GM12872 (cell line): ENCODE results near the gene DNAH9.

Source experiments
- TF ChIP-seq, protein P1 (sequence below): IDR thresholded peaks from 3 replicates; pipeline ENCODE4 v1.5.1; 2011; ENCODE audit warnings: low read depth, mild to moderate bottlenecking, low read length, moderate library complexity; ENCODE audit not compliant: insufficient read depth

Gene DNAH9

DNA sequence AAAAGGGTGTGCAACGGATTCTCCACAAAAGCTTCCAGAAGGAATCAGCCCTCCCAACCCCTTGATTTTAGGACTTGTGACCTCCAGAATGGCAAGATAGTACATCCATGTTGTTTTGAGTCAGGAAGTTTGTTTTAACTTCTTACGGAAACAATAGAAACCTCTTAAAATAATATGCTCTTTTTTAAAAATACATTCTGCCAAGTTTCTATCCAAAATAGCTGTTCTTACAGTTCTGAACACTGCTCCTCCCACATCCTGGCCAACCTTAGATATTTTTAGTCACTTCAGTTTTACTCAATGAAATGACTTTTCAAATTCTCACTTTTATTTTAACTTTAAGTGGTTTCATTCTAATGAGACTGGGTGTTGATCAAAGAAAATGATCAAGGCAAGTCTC, 242.6 kb downstream of the DNAH9 start:
- TF ChIP-seq, protein P1, sequence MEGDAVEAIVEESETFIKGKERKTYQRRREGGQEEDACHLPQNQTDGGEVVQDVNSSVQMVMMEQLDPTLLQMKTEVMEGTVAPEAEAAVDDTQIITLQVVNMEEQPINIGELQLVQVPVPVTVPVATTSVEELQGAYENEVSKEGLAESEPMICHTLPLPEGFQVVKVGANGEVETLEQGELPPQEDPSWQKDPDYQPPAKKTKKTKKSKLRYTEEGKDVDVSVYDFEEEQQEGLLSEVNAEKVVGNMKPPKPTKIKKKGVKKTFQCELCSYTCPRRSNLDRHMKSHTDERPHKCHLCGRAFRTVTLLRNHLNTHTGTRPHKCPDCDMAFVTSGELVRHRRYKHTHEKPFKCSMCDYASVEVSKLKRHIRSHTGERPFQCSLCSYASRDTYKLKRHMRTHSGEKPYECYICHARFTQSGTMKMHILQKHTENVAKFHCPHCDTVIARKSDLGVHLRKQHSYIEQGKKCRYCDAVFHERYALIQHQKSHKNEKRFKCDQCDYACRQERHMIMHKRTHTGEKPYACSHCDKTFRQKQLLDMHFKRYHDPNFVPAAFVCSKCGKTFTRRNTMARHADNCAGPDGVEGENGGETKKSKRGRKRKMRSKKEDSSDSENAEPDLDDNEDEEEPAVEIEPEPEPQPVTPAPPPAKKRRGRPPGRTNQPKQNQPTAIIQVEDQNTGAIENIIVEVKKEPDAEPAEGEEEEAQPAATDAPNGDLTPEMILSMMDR: no peak

DNA sequence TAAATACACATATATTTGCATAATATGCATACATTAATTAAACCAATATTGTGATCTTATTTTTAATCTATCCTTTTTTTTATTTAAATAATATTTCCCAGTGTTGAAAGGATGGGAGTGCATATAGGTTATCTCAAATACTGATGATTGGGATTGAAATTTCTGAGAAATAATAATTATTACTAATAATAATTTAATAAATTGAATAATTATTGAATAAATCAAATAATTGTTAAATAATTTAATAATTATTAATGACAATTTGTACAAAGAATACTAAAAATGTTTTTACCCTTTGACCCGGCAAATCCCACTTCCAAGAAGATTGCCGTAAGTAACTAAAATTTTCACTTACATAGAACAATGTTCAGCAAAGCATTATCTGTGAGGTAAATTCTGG, 250.1 kb downstream of the DNAH9 start:
- TF ChIP-seq, protein P1: no peak

DNA sequence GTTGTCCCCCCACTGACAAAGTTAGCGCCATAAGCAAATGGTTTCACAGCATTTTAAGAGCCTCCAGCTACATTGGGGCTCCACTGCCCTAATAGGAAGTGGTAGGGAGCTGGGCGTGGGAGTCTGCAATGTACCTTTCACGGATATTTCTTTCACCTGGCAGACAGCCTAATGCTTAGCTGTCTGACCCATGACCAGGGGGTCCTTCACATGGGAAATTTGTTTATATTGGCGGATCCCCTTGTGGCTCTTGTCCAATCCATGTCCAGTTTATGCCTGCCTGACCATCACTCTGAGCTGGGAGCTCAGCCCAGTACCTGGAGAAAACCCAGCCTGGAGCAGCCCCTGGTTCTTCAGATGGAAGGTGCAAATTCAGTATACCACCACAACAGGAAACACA, 254.0 kb downstream of the DNAH9 start:
- TF ChIP-seq, protein P1: no peak

DNA sequence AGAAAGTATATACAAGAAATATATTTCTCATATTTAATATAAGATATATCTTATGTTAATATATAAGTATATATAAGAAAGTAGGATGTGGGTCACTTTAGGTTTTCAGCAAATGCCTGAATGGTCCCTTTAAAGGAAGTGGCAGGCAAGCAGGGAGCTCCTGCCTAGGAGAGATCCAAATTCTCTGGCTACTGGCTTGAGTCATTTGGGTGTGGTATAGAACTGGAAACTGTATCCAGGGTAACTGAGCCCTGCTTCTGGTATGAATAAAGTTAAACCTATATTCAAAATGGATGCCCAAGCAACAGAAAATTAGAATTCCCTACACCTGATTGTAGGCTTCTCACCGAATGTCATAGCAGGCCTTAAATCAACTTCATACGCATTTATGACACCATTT, 254.6 kb downstream of the DNAH9 start:
- TF ChIP-seq, protein P1: no peak

DNA sequence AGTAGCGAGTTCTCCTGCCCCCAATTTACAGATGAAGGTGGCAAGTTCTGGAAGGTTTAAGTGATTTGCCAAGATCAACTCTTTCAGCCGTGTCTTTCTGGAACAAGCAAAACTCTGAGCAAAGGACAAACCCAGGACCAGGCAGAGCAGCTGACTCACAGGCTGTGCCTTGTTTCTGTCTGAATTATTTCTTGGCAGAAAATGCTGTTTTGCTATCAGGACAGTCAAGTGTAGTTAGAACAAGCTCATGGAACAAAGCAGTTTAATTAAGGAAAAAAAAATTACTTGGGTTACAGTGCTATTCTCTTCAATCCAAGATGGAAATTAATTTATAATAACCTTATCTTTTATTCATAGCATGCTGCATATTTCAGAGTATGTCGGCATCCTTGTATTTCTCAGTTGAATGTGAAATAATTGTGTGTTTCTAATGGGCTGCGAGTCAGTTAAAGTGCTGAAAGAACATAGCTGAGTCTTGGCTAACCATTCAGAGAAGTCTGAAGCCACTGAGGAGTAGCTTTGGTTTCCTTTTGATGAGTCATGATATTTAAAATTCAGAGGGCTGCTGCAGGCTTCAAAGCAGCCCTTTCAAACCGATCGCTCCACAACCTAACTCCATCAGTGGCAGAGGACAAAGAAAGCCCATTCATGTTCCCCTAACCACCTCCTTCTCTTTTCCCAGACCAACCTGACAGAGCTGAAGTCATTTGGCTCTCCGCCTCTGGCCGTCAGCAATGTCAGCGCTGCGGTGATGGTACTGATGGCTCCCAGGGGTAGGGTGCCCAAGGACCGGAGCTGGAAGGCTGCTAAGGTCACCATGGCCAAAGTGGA, 255.3 kb downstream of the DNAH9 start:
- TF ChIP-seq, protein P1: no peak

DNA sequence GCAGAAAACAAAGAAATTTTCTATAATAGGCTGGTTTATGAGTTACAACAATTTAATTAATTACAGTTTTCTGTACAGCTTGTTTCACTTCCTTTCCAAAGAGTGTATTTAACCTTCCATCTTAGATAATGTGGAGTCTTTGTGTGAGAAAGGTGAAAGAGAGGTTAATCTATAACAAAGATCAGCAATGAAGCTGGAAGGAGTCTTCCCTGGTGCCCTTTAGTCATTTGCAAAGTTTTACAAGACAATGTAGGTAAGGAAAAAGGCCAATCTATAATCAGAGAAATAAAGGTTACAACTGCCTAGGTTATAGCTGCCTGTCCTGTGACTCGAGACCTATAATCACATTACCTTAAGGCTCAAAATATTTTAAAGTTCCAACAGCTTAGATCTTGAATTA, 257.0 kb downstream of the DNAH9 start:
- TF ChIP-seq, protein P1: no peak

DNA sequence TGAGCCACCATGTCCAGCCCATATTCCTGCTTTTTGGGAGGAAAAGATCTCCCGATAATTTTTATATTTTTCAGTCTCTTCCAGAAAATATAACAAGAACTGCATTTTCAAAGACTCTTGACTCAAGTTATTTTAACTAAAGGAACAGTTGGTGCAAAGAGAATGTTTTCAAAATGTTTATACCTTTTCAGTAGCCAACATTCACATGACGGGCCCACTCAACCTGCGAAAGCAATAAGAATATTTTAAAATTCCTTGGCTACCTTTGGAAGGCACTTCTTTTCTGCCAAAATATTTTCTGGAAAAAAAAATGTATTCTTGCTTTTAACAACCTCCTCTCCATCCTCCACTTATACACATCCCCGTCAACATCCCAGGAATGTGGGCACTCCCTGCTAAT, 258.7 kb downstream of the DNAH9 start:
- TF ChIP-seq, protein P1: no peak
